GM19372 (cell line): ENCODE results near the gene IL17REL.

Experiments used
- ATAC-seq: cut with Tn5 transposase; IDR thresholded peaks from one replicate; pipeline ENCODE4 v1.9.1; 2021; ENCODE audit warnings: mild to moderate bottlenecking, low read depth, moderate library complexity; ENCODE audit not compliant: unreplicated experiment

Gene IL17REL

DNA sequence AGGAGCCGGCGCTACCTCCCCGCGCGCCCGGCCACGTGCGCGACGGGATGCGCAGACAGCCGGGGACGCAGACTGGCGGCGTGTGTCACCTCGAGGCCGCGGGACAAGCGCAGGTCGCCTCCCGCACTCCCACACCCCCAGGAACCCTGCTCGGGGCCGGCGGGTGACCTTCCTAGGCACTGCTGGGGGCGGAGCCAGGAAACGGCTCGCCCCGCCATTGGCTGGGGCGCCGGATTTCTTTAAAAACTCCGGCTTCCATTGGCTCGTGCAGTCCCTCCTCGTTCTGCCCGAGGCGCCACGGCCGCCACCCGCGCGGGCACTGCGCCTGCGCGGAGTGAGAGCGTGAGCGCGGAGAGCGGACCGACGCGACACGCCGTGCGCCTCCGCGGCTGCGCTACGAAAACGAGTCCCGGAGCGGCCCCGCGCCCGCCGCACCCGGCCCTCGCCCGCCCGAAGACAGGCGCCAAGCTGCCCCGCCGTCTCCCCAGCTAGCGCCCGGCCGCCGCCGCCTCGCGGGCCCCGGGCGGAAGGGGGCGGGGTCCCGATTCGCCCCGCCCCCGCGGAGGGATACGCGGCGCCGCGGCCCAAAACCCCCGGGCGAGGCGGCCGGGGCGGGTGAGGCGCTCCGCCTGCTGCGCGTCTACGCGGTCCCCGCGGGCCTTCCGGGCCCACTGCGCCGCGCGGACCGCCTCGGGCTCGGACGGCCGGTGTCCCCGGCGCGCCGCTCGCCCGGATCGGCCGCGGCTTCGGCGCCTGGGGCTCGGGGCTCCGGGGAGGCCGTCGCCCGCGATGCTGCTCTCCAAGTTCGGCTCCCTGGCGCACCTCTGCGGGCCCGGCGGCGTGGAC lies 52.2 kb downstream of the IL17REL start, which contains the start of gene PIM3:
Gene PIM3, plus strand, starts transcription at position 614 of the 846 bp plus-strand sequence. Its CDS starts 176 bp downstream, at position 790.
- ATAC-seq = peak; percentile 59

DNA sequence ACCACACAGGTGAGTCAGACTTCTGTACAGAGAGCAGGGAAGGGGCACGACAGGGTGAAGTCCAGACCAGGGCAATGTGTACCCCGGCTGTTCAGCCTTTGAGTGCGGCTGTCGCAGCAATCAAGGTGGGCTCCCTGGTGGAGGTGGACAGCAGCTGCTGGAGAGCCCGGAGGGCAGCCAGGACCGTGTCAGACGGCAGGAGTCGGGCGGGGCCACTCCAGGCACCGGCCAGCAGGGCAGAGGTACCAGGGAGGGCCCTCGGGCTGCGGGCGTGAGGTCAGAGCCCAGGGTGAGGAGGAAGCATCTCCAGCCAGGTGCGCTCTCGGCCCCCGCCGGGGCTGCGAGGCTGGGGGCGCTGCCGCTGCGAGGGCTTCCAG lies 52.8 kb downstream of the IL17REL start:
- no peak for ATAC-seq

DNA sequence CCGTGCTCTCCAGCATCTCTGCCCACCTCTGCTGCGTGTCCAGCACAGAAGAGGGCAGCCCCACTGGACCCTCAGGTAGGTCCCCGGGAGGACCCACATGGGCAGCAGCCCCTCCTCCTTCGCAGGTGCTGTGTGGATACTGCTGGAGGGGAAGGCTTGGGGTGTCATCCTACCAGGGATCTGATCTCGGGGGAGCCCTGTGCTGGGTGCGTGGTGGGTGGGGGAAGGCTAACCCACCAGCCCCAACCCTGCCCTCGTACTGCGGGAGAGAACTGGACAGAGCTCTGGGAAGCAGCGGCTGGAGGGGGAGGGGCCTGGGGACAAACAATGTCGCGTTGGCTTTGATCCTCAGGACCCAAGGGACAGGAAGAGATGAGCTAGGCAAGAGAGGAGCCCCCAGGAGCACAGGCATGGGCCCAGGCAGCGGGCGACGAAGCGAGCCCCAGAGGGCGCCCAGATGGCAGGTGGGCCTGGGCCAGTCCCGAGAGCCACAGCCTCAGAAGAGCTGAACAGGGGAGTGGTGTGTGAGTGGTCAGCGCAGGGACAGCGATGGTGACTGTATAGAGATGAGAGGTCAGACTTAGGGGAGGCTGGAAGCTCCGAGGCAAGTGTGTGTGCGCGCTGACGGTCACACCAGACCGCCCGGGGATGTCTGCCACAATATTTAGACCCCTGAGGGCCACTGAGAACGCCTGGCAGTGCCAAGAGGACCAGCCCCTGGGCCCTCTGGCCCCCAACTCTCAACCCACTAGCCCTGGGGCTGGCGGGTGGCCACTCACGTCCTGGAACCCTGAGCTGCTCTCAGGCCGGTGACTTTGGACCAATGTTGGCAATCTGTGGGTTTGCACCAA lies 53.4 kb downstream of the IL17REL start:
- no peak for ATAC-seq

DNA sequence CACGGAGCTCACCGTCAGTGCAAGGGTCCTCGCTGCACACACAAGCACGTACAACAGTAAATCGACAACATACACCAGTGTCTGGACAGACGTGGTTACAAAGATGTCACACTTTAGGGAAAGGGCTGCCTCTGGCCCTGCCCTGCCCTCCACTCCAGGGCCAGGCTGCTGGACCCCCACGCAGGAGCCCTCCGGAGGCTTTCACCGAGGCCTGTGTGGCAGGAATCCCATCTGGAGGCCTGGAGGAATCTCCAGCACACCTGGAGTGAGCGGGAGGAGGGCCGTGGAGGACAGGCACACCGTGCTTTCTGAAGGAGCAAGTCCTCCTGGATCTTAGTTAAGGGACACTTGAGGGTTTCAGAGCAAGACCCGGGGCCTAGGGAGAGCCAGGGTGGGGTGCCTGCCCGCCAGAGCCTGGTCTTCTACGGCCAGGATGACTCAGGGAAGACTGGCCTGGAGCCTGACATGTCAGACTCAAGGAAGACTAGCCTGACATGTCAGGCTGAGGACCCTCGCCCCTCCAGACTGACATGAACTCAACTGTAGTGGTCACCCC lies 54.1 kb downstream of the IL17REL start:
- no peak for ATAC-seq

DNA sequence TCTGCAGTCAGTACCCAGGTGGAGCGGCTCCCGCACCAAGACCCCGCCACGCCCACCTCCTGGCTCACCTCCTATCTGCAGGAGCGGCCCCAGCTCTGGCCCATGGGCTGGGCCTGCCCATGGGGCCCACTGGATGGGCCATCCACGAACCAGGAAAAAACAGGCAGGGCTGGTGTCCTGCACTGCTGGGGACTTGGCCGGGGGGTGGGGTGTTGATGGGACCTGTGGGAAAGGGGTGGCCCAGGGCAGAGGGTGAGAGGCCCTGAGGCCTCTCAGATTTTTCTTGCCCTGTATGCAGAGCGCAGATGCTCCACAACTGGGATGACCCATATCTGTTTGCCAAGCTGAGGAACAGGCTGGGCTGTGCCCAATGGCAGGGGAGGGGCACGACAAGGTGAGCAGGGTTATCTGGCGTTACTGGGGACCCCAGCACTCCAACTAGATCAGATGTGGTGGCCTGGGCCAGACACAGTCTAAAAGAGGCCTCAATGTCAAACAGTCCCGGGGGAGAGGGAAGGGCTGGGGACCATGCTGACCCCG lies 54.7 kb downstream of the IL17REL start:
- ATAC-seq = no peak

DNA sequence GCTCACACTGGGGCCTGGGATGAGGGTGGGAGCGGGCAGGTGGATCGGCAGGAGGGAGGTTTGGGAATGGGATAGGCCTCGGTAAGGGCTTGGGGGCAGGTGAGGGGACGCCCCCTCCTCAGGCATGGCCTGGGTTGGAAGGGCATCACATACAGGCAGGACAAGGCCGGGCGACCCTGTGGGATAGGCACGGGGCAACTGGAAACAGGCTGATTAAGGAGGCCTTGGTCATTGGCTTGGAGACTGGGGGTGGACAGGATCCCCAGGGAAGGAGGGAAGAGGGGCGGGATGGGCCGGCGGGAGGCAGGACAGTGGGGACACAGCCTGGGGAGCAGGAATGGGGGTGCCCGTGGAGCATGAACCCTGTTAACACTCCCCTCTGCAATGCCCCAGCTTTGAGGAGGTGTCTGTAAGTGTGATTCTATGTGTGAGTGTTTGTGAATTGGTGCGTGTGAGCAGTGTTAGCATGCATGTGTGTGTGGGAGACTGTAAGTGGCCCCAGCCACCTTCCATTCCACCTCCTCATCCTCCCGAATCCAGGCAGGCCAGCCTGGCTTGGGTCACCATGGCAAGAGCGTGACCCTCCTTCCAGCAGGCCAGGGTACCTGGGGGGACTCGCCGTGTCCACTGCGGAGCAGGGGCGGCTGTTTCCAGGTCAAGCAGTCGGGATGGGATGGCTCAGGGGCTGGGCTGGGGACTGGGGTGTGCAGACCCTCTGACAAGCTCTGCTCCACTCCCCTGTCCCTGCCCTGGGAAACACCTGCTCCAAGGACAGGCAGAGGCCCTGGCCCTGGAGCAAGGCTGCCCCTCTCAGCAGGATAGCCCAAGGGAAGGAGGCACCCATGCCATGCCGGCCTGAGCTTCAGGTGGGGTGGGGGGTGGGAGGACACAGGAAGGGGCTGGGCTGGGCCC lies 55.4 kb downstream of the IL17REL start:
- no peak for ATAC-seq

DNA sequence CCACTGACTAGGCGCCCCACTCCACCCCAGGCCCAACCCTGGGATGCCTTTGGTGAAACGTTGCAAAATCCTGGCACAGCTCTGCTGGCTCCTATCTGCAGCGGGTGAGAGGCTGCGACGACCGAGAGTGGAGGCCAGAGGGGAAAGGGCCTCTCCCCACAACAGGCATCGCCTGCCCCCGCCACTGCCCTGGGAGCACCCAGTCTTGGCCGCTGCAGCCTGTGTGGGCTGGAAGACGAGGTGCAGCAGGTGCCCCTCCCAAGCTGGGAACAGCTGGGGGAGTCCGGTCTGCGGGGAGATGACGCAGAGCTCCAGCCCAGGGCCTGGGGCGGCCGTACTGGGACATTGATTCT lies 56.2 kb downstream of the IL17REL start:
- no peak for ATAC-seq

DNA sequence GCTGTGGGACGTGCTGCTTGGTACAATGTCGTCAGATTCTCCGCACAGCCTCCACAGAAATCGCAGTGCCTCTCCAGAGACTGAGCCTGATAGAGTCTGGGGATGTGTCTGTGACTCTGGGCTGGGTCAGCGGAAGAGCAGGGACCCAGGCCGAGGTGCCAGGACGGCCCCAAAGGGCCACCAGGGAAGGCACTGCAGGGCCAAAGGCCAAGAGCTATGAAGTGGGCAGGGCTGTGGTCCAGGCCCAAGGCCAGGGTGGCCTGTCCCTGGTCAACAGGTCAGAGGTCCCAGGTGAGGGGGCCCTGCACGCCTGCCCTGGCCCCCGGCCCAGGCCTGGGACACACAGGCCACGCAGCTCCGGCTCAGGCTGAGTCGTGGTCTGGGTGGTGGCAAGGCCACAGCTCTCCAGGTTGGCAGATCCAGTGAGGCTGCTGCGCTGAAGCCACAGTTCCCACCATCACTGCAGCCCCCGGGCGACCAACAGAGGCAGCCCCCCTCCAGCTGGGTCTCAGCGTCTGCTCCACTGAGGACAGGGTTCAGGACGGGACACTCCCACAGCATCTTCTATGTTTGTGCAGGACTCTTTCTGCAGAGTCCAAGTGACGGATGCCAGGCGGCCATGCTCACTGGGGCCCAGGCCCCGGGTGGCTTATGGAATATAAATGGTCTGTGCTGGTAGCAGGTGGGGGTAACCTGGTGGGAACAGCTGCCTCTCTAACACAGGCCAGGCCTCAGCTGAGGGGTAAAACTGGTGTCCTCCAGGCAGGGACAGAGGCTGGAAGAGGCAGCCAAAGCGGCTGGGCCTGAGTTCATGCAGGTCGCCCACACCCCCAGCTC lies 56.8 kb downstream of the IL17REL start:
- ATAC-seq = no peak

DNA sequence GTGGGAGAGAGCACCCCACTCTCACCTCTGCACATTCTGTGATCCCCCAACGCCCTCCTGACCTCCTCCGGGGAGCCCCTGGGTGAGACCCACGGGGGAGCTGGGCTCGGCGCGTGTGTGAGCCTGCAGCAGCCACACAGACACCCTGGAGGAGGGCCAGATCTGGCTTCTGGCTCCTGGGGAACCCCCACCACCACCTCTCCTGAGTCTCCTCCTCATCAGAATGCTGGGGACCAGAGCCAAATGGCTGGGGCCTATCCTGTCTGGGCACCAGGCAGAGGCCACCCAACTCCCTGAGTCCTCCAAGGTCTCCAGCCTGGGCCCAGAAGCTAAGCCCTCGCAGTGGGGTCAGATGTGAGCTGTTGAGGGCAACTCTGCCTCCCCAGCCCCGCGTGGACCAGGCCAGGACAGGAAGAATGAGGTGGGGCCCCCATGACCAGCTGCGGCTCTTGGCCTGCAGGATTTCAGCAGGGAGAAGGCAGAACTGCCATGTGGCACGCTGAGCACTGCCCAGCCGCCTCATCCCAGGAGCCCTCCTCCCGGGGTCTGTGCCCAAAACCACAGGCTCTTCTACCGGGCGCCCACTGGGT lies 57.5 kb downstream of the IL17REL start:
- no peak for ATAC-seq

DNA sequence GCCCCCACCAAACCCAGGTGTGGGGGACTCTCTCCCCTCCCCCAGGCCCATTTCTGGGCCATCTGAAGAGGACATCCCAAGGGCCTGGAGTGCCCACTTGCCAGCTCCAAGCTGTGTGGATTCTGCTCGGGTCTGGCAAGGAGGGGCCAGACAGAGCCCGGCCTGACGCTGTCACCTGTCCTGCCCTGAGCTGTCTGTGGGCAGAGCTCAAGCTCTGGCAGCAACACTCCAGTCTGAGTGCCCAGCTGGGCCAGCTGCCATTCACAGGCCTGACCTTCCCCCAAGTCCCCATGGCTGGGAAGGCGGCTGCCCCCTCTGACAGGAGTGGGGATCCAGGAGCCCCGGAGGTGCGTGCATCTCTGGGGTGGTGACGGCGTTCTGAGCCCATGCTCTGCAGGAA lies 58.2 kb downstream of the IL17REL start:
- no peak for ATAC-seq

DNA sequence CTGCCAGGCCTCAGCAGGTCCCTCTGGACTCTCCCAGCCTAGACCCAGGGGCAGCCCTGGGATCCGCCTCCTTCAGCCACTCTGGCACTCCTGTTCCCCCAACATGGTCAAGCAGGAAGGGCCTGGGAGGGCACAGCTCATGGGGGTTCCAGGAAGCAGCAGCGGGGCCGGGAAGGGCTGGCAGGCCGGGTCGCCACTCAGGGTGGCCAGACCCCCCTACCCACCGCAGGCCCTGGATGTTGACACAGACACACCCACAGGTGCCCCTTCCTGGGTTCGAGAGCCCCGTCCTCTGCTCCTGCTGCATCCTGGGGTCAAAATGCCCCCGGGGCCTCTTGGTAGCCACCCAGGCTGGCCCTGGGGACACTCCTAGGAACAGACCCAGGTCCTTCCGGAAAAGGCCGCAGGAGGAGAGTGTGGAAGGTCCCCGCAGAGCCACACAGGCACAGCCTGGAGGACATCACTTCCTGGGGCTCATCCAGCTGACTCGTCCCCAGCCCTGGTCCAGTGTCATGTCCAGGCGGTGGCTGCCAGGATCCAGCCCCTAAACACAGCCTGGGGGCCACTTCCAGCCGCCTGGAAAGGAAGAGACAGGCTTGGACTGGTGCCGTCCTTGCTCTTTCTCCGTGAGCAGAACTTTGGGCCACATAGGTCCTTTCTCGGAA lies 58.8 kb downstream of the IL17REL start:
- no peak for ATAC-seq

DNA sequence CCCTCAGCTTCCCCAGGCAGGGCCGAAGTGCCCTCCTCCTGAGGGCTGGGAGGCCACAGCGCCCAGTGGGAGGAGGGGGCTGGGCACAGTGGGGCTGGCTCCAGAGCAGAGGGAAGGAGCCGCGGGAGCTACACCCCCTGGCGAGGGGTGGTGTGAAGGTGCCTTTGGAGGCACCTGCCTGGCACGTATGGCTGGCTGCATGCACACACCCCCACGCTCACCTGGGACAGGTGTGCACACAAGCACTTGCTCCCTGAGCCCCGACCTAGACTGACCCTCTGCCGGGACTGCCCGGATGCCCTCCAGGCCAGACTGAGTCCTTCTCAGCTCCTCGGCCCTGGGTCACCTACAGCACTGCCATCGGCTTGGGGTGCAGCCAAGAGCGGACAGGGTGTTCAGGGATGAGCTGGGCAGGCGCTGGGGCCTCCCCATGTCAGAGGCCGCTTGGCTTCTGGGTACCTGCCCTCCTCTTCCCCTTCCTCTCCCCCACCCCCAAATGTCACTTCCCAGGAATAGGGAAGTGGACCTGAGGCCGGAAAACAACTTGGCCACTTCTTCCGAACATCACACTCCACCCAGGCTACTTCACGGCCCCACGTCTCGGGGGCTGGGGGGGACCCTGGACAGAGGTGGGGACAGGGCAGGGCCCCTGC lies 59.4 kb downstream of the IL17REL start:
- no peak for ATAC-seq

DNA sequence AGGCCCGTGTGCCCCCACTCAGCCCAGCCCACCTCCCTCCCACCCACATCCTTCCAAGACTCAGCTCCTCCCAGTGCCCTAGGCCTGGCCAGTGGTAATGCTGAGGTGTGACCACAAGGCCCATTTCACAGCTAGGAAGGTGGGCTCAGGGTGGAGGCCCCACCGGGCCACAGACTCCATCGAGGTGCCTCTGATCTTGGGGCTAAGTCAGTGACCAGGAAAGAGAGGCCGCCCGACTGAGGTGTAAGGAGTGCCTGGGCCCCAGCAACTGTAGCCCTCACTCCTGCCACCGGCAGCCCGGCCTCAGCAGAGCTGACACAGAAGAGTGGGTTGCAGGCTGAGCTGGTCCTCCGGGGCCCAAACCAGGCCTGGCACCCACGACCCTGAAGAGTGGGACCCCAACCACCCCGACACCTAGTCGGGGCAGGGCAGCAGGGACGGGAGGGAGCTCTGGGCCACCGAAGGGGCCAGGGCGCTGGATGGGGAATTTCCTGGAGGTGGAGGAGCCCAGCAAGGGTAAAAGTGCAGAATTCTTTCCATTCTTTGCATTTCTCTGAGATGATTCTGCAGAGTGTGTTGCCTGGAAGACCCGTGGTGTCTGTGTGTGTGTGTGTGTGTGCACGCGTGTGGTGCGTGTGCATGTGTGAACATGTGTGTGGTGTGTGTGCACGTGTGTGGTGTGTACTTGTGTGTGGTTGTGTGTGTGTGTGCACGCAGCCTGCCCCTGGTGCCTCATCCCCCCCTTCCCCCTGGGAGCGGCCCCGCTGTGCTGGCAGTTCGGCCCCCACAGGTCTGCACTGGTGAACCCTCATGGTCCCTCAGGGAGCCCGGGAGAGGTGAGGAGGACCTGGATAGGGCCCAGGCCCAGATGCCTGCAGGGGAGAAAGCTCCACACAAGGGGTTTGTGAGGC lies 60.3 kb downstream of the IL17REL start:
- no peak for ATAC-seq

DNA sequence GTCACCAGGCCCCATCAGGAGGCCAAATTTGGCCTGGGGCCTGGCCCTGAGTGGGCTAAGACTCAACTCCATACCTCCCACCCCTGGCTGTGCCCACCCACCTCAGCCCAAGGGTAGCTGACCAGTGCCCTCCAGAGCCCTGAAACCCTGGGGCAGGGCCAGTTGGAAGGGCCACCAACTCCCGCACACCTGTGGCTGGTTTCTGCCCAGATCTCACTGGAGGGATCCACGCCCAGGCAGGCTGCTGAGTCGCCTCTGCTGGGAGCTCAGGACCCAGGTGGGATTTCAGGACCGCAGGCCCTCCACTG lies 60.9 kb downstream of the IL17REL start:
- no peak for ATAC-seq

DNA sequence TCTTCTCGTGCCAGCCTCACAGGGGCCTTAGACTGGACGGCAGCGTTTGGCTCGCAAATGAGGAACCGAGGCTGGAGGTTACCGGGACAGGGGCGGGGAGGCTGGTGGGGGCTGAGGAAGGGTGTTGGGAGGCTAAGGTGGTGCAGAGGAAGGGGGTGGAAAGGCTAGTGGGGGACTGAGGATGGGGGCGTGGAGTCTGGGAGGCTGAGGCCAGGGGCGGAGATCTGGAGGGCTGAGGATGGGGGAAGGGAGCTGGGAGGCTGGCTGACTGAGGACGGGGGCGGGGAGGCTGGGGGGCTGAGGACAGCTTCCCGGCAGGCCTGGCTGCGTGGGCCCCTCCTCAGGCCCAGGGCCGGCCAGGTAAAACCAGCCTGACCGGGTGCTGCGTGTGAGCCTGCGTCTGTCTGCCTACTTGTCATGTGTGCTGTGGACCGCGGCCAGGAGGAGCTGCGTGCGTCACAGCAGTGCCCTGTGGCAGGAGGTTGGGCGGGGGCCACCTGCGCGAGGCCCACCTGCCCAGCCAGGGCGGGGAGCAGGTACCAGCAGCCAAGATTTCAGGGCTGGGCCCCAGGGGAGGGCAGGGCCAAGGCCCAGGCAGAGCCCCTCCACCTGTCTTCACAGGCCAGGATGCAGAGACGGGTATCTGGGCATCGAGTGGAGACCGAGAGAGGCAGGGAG lies 61.4 kb downstream of the IL17REL start:
- ATAC-seq = no peak

DNA sequence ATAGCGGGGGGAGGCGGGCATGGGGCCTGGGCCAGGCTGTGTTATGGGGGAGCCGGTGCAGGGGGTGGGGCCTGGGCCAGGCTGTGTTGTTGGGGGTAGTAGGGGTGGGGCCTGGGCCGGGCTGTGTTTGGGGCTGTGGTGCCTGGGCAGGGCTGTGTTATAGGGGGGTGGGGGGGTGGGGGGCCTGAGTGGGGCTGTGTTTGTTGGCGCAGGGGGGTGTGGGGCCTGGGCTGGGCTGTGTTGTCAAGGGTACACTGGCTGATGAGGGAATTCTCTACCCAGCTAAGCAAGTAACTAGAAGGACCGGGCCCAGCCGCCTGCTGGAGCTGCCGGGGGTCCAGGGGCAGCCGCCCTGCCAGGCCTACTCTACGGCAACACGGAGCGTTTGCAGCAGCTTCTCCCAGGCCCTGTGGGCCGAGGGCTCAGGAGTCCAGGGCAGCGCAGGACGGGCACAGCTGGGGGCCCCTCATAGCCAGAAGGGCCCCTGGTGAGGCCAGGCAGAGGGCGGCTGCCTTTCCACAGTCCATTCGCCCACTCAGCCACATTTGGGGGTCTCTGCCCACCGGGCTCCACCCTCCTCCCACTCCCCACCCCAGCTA lies 62.1 kb downstream of the IL17REL start:
- ATAC-seq = no peak
